DND-41 (cell line): ENCODE results near the gene CPAMD8.
"Not testable (repeated sequence)": the region's sequence is repeated elsewhere in the genome, so short reads cannot be mapped to it uniquely, and the experiment has no call there.

Experiments used
- CTCF ChIP-seq: IDR thresholded peaks from 2 replicates; pipeline ENCODE4 v1.5.1; 2012; ENCODE audit warnings: borderline replicate concordance, low read length, moderate library complexity, mild to moderate bottlenecking; ENCODE audit not compliant: poor library complexity, severe bottlenecking; ENCODE audit errors: extremely low read depth
- EZH2 ChIP-seq: IDR thresholded peaks from 3 replicates; pipeline ENCODE4 v1.6.1; 2012; ENCODE audit warnings: borderline replicate concordance, low read depth, mild to moderate bottlenecking, moderate library complexity, low read length, inconsistent platforms; ENCODE audit not compliant: severe bottlenecking

GRCh38 chr19:16982586-16982985, 44.0 kb downstream of the CPAMD8 start:
- TF ChIP-seq CTCF, EZH2: not testable (repeated sequence)
